Hematopoietic multipotent progenitor cell treated with erythropoietin and hydrocortisone succinate and interleukin-3 and kit ligand, for 4 days (in vitro differentiated cells): ENCODE results near the gene CES4A.

Source experiments
- DNase-seq: peaks from one replicate; pipeline ENCODE4 v3.0.0-alpha.2; 2015

The CES4A gene

GRCh38 chr16:67024384-67025209, 36.2 kb downstream of the CES4A start:
- no peak for DNase-seq

DNA sequence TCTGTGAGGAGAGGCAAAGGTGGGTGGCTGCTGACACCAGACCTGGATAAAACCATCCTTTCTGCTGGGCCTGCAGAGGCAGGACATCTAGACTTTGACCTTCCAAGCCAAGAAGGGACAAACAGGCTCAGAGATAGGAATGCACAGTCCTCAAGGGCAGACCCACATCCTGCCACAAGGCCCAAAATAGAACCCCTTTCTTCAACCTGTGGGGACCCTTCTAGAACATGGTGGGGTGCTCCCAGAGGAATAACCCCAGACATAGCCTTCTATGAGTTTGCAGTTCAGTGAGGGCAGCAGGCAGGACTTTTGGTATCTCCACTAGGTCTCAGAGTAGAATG, 36.8 kb downstream of the CES4A start:
- no peak for DNase-seq

- DNase-seq = no peak
These were observed 38.2 kb downstream of the CES4A start for GRCh38 chr16:67026570-67026969.

DNA sequence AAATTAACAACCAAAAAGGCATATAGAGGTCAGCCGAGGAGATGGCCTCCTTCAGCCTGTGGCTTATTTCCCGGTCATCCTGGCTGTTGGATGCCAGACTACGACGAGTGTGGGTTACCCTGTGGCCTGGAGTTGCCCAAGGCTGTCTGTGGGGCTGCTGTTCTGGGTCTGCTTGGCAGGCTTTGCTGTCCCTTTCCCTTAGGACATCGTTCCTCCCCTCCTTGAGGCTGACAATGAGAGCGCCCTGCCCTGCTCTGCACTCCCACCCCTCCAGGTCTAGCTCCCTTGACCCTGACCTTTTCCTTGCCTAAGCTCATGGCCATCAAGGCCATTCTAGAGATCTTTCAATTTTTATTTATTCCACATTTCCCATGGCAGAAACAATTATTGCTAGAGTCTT, 38.7 kb downstream of the CES4A start:
- no peak for DNase-seq

- DNase-seq = peak; percentile 85
These were observed 39.8 kb downstream of the CES4A start for GRCh38 chr16:67028167-67028695.

DNA sequence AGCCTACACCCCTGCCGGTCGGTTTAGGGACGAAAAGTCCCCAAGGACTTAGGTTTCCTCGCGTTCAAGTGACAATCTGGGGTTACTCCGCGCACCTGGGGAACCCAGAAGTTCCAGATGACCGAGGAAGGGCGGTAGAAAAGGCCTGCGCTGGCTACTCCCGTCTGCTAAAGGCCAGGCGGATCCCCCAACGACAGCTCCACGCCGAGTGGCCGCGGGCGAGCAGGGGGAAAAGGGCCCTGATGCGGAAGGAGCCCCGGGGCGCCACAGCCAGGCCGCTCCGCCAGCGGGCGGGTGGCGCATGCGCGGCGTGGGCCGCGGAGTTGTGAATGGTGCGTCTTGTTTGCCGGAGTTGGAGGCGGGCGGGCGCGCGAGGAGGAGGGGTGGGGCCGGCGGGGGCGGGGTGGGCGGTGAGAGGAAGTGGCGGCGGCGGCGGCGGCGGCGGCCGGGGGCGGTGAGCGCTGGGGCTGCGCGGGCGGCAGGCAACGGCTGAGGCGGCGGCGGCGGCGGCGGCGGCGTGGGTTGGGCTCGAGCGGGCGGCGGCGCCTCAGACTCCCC, 40.4 kb downstream of the CES4A start, which contains the start of gene CBFB:
Gene CBFB, plus strand, starts transcription at position 454 of the 558 bp plus-strand sequence. CDS start 259 bp downstream, outside the sequence.
- peak; percentile 97 for DNase-seq

DNA sequence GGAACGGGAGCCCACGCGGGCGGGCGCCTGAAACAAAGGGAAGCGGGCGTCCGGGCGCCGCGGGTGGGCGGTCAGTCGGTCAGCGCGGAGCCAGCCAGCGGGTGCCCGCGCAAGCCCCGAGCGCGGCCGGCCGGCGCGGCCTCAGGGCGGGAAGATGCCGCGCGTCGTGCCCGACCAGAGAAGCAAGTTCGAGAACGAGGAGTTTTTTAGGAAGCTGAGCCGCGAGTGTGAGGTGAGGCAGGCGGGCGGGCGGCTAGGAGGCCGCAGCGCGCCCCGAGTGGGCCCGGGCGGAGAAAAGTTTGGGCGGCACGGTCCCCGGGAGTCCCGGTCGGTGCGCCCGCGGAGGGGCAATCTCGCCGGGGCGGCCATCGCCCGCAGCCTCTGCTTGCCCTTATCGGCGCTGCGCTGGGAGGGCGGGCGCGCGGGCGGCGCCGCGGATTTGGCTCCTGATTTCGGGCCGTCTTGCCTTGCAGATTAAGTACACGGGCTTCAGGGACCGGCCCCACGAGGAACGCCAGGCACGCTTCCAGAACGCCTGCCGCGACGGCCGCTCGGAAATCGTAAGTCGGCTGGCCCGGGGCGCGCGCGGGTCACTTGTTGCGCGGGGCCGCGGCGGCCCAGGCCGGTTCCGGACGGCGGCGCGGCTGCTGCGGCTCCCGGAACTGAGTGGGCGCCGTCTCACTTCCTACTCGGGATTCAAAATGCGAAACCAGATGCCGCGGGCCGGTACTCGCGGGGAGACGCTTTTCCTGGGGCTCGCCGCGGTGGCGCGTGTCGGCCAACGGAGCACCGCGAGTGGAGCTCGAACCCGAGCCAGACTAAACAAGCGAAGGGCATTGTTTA, 41.1 kb downstream of the CES4A start:
- DNase-seq = peak; percentile 76

GRCh38 chr16:67030221-67030962, 42.0 kb downstream of the CES4A start:
- DNase-seq = no peak

DNA sequence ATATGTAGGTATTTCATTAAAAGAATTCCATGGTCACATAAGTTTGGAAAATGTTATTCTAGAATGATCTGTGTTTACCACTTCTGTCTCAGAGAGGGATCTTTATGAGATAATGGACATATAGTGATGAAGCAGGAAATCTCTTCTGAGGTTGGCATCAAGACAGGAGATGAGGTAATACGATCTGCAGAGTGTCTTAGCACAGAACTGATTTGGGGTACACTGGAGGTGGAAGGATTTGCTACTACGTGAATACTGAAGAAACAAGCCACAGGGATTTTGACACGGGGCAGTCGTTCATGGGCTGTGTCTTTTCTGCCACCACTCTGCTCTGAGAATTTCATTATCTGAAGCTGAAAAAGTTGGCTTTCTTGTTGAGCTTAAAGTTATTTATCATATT, 46.1 kb downstream of the CES4A start:
- peak; percentile 22 for DNase-seq

DNA sequence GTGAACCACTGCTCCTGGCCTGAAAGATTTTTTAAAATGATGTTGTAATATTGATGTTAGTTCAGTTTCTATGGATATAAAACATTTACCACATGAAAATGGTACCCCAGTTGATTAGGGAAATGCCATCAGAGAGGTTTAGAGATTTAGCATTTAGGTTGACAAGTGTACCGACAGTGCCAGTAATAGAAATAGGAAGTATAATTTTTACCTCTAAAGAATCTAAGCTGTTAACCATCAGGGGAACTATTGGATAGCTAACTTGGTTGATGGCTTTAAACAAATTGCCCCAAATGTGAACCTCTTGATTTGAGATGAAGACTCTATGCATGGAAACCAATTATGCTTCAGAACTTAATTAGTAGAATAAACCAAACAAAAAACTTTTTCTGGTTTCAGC, 47.0 kb downstream of the CES4A start:
- no peak for DNase-seq

- DNase-seq = no peak
These were observed 47.9 kb downstream of the CES4A start for GRCh38 chr16:67036323-67036741.

DNA sequence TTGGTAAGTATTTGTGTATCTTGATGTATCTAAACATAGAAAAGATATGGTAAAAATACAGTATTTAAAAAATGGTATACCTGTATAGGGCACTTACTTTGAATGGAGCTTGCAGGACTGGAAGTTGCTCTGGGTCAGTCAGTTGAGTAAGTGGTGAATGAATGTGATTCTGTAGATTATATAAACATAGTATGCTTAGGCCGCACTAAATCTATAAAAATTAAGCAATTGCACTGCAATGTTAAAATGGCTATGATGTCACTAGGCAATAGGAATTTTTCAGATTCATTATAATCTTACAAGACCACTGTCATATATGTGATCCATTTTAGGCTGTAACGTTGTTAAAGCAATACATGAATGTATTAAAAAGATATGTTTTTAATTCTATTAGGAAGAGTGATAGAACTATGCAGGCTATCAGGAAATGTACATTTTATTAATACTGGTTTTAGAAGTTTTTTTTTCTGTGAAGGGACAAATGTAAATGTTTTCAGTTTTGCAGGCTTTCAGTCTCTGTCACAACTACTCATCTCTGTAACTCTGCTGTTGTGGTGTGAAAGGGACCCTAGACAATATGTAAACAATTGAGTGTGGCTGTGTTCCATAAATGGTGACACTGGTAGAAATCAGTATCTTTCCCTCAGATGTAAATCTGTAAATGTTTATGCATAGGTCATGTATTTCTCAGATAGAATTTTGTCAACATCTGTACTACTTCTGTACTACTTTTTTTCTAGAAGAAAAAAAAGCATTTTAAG, 51.1 kb downstream of the CES4A start:
- no peak for DNase-seq

DNA sequence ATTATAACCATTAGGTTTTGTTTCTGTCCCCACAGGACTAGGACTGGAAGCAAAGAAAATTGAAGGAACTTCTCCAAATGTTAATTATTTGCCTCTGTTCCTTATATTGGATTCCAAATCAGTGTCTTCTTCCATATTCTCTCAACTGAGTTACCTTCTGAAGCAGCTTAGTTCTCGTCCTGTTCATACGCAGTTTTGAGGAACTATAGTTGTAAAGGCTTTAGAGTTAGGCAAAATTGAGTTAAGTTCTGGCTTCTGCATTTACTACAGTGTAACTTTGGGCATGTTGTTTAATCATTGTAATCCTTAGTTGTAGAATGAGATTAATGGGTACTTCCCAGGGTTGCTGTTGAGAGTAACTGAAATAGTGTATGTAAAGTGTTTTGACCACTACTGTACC, 51.8 kb downstream of the CES4A start:
- peak; percentile 15 for DNase-seq

- DNase-seq = no peak
These were observed 52.5 kb downstream of the CES4A start for GRCh38 chr16:67040906-67041305.

DNA sequence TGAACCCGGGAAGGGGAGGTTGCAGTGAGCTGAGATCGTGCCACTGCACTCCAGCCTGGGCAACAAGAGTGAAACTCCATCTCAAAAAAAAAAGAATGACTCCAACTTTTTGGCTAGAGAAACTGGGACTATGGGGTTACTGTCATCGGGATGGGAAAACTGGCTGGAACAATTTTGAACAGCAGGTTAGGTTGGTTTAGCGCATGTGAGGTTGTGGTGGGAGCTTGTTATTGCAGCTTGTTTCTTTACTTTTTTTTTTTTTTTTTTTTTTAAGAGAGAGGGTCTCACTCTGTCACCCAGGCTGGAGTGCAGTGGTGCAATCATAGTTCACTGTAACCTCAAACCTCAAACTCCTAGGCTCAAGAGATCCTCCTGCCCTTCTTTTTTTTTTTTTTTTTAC, 53.1 kb downstream of the CES4A start:
- DNase-seq = peak; percentile 32

DNA sequence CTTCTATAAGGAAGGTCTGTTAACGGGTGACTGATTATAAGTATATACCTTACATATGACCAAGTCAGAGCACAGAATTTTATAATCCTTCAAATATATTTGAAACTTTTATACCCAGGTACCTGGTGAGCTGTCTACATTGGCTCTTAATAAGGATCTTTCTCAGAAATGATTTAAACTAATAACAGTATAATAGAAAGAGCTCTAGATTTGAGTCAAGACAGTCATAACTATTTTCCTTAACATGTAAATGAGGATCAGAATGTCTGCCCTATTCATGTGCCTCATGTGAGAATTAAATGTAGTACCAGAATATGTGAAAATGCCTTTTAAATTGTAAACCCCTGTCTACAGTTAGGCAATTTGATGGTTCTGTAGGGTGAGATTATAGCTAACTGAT, 55.0 kb downstream of the CES4A start:
- no peak for DNase-seq

GRCh38 chr16:67050796-67051195, 62.4 kb downstream of the CES4A start:
- DNase-seq = no peak

DNA sequence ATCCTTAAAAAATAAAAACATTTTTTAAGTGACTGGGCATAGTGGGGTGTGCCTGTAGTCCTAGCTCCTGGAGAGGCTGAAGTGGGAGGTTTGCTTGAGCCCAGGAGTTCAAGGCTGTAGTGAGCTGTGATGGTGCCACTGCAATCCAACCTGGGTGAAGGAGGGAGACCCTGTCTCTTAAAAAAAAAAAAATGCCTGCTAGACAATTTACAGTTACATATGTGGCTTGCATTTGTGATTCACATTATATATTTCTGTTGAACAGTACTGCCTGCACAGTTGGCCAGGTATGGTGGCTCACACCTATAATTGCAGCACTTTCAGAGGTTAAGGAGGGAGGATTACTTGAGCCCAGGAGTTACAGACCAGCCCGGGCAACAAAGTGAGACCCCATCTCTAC, 64.0 kb downstream of the CES4A start:
- no peak for DNase-seq

- no peak for DNase-seq
These were observed 65.5 kb downstream of the CES4A start for GRCh38 chr16:67053767-67054334.

DNA sequence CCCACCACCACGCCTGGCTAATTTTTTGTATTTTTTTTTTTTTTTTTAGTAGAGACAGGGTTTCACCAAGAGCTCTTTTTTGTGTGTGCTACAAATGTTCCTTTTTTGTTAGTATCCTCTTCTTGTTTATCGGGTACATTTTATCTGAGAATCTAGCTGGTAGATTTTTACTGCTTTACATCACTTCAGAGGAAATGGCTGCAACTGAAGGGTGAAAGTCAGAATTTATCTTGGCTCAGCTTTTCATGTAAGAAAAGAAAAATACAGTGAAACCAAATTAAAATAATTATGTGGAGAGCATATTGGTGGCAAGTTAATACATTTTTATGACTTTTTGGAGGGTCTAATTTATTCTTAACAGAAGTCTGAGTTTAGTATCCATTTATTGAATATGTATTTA, 66.5 kb downstream of the CES4A start:
- DNase-seq = peak; percentile 22

- DNase-seq = peak; percentile 75
These were observed 67.5 kb downstream of the CES4A start for GRCh38 chr16:67055712-67056487.
